Mesenchymal stem cell (in vitro differentiated cells and primary cell): ENCODE results near the gene GAB2.
A peak's percentile ranks its signal among the peaks of the same experiment; 100 is the strongest.

Experiments used
- DNase-seq: peaks from one replicate; pipeline ENCODE4 v3.0.0-alpha.2; 2013
- H2AFZ ChIP-seq: one replicate; pipeline ENCODE4 v1.6.1; 2013; ENCODE audit warnings: low read depth, mild to moderate bottlenecking, control low read depth, inconsistent platforms, low read length, moderate library complexity
- H2AK5ac ChIP-seq: 2 replicates; pipeline ENCODE4 v1.6.1; 2013; ENCODE audit warnings: low read length, moderate library complexity, mild to moderate bottlenecking, inconsistent platforms; ENCODE audit not compliant: severe bottlenecking
- H2BK120ac ChIP-seq: one replicate; pipeline ENCODE4 v1.6.1; 2013; ENCODE audit warnings: low read depth, mild to moderate bottlenecking, inconsistent platforms, low read length, moderate library complexity
- H2BK12ac ChIP-seq, 2 experiments: one replicate each; pipeline ENCODE4 v1.6.1; 2013; ENCODE audit warnings: inconsistent platforms in 2 of 2, low read length in 2 of 2, mild to moderate bottlenecking in 2 of 2, moderate library complexity in 2 of 2, control low read depth in 1 of 2
- H2BK15ac ChIP-seq: one replicate; pipeline ENCODE4 v1.6.1; 2013; ENCODE audit warnings: mild to moderate bottlenecking, low read depth, inconsistent platforms; ENCODE audit not compliant: poor library complexity, severe bottlenecking
- H2BK5ac ChIP-seq: 2 replicates; pipeline ENCODE4 v1.6.1; 2013; ENCODE audit warnings: low read depth, mild to moderate bottlenecking, low read length, control low read depth, inconsistent platforms; ENCODE audit not compliant: poor library complexity, severe bottlenecking
- H3K14ac ChIP-seq, 2 experiments: one replicate each; pipeline ENCODE4 v1.6.1; 2013; ENCODE audit warnings: inconsistent platforms in 2 of 2, low read length in 2 of 2, control low read depth in 1 of 2, mild to moderate bottlenecking in 1 of 2, moderate library complexity in 1 of 2
- H3K18ac ChIP-seq, 2 experiments: one replicate each; pipeline ENCODE4 v1.6.1; 2013; ENCODE audit warnings: inconsistent platforms in 2 of 2, low read length in 2 of 2, control low read depth in 1 of 2, low read depth in 1 of 2, mild to moderate bottlenecking in 1 of 2
- H3K23ac ChIP-seq, 2 experiments: one replicate each; pipeline ENCODE4 v1.6.1; 2013; ENCODE audit warnings: inconsistent platforms in 2 of 2, low read length in 2 of 2, mild to moderate bottlenecking in 2 of 2, moderate library complexity in 2 of 2, control low read depth in 1 of 2
- H3K27ac ChIP-seq: 2 replicates; pipeline ENCODE4 v1.5.1; 2013; ENCODE audit warnings: mild to moderate bottlenecking, moderate library complexity, low read length, control low read depth, inconsistent platforms; ENCODE audit not compliant: poor library complexity, severe bottlenecking
- H3K27me3 ChIP-seq, 2 experiments: 2 replicates each; pipeline versions ENCODE4 v1.6.1 to v1.7.0; 2013; ENCODE audit warnings: low read length in 2 of 2, mild to moderate bottlenecking in 2 of 2, moderate library complexity in 2 of 2, control low read depth in 1 of 2, inconsistent platforms in 1 of 2; ENCODE audit not compliant: control insufficient read depth in 1 of 2, insufficient read depth in 1 of 2
- H3K36me3 ChIP-seq, 2 experiments: 2 replicates each; pipeline versions ENCODE4 v1.6.1 to v1.7.0; 2013; ENCODE audit warnings: low read length in 2 of 2, control low read depth in 1 of 2, inconsistent platforms in 1 of 2, low read depth in 1 of 2, mild to moderate bottlenecking in 1 of 2; ENCODE audit not compliant: insufficient read depth in 2 of 2, control insufficient read depth in 1 of 2
- H3K4ac ChIP-seq, 2 experiments: one replicate each; pipeline ENCODE4 v1.6.1; 2013; ENCODE audit warnings: inconsistent platforms in 2 of 2, low read length in 2 of 2, mild to moderate bottlenecking in 2 of 2, moderate library complexity in 2 of 2, control low read depth in 1 of 2, low read depth in 1 of 2
- H3K4me1 ChIP-seq: 2 replicates; pipeline ENCODE4 v1.6.1; 2013; ENCODE audit warnings: low read depth, low read length, control low read depth; ENCODE audit not compliant: control insufficient read depth, insufficient read depth
- H3K4me2 ChIP-seq: 2 replicates; pipeline ENCODE4 v1.6.1; 2013; ENCODE audit warnings: low read length, mild to moderate bottlenecking, inconsistent platforms; ENCODE audit not compliant: poor library complexity, severe bottlenecking
- H3K4me3 ChIP-seq, 2 experiments: 2 replicates each; pipeline versions ENCODE4 v1.5.1 to v1.7.0; 2013; ENCODE audit warnings: low read length in 2 of 2, mild to moderate bottlenecking in 2 of 2, control low read depth in 1 of 2, low read depth in 1 of 2; ENCODE audit not compliant: insufficient read depth in 1 of 2
- H3K79me1 ChIP-seq: replicated peaks from 2 replicates; pipeline ENCODE4 v1.6.1; 2013; ENCODE audit warnings: mild to moderate bottlenecking, control low read depth, low read length, inconsistent platforms; ENCODE audit not compliant: poor library complexity, severe bottlenecking
- H3K9ac ChIP-seq: 2 replicates; pipeline ENCODE4 v1.7.0; 2013; ENCODE audit warnings: mild to moderate bottlenecking, low read length, moderate library complexity
- H3K9me3 ChIP-seq: 2 replicates; pipeline ENCODE4 v1.7.0; 2013; ENCODE audit warnings: mild to moderate bottlenecking, low read length; ENCODE audit not compliant: control insufficient read depth
- H4K8ac ChIP-seq: one replicate; pipeline ENCODE4 v1.6.1; 2013; ENCODE audit warnings: inconsistent platforms, mild to moderate bottlenecking, low read length, moderate library complexity
- H4K91ac ChIP-seq: one replicate; pipeline ENCODE4 v1.6.1; 2013; ENCODE audit warnings: mild to moderate bottlenecking, low read length, inconsistent platforms
- WGBS: methylation state at CpG from one replicate; pipeline ENCODE4 v1.1.7; 2013; ENCODE audit warnings: mixed read lengths; 5-methylcytosine and 5-hydroxymethylcytosine counted together

Gene GAB2

DNA sequence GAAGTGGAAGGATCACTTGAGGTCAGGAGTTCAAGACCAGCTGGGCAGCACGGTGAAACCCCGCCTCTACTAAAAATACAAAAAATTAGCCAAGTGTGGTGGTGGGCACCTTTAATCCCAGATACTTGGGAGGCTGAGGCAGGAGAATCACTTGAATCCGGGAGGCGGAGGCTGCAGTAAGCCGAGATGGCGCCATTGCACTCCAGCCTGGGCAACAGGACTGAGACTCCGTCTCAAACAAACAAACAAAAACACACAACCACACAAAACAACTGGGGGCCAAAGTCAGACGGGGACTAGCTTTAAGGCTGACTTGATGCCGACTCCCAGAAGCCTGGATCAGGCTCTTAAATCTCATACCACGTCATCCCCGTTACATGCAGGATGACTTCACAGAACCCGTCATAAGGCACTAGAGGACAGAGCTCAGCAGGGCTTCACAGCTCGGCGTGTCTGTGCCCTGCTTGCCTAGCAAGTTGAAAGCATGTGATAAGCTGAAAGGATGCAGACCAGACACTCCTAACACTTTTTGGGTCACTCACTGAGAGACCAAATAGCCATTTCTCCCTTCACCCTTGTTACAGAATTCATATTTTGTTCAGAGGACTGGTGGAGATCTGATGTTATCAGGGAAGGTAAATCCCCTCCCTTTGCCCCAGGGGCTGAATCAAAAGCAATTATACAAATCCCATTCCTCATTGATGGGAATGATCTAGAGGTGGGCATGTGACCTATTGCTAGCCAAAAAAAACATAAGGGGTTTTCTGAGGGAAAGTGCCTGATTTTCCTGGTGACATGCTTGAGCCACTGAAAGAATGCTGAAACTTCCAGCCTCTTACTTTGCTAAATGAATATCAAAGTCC, 65.4 kb downstream of the GAB2 start:
- WGBS, result 77% methylated on average over 14 of the region's 14 CpGs
- no peak overlapping the region for H2BK15ac ChIP-seq

GRCh38 chr11:78351193-78351592, 66.4 kb downstream of the GAB2 start:
- Histone ChIP-seq H3K4me2 (no peak overlapping the region), H3K14ac (no peak overlapping the region), H3K27me3 (no peaks in the 10 kb centered on the region), H3K4me1 (peaks cover 2% of the 10 kb centered on the region), H3K4ac (no peak overlapping the region), H3K9ac (peak overlapping the region; percentile 83), H2BK15ac (peak overlapping the region; percentile 52), H2BK5ac (no peak overlapping the region), H2BK12ac (no peak overlapping the region), H2BK120ac (peak overlapping the region; percentile 79), H3K27ac (no peak overlapping the region), H3K18ac (peak overlapping the region; percentile 54 to 55), H4K91ac (peak overlapping the region; percentile 27), H3K9me3 (no peaks in the 10 kb centered on the region), H3K79me1 (peaks cover 40% of the 10 kb centered on the region), H3K4me3 (peak overlapping the region in 1 of 2 experiments; percentile 63), H4K8ac (peak overlapping the region; percentile 72), H3K36me3 (no peaks in the 10 kb centered on the region), H2AK5ac (no peak overlapping the region), H2AFZ (peak overlapping the region; percentile 46), H3K23ac (no peak overlapping the region)
- WGBS, result 100% methylated on average over 1 of the region's 3 CpGs
- no peak for DNase-seq

More for the DNA sequence above, 65.4 kb downstream of the GAB2 start:
- Histone ChIP-seq H3K27ac (no peak overlapping the region), H2BK120ac (peak overlapping the region; percentile 61), H4K91ac (no peak overlapping the region), H3K18ac (peak overlapping the region in 1 of 2 experiments; percentile 26), H3K4me2 (no peak overlapping the region), H3K23ac (no peak overlapping the region), H3K36me3 (no peaks in the 10 kb centered on the region), H3K79me1 (peaks cover 36% of the 10 kb centered on the region), H3K9me3 (no peaks in the 10 kb centered on the region), H4K8ac (no peak overlapping the region), H3K4me1 (peaks cover 2% of the 10 kb centered on the region), H3K27me3 (no peaks in the 10 kb centered on the region), H2BK12ac (peak overlapping the region; percentile 66 to 93), H2AFZ (no peak overlapping the region), H3K14ac (no peak overlapping the region), H2BK5ac (no peak overlapping the region), H3K4ac (no peak overlapping the region), H2AK5ac (no peak overlapping the region), H3K4me3 (no peak overlapping the region), H3K9ac (no peak overlapping the region)
- DNase-seq, result peak; percentile 56

GRCh38 chr11:78350646-78351165, 66.9 kb downstream of the GAB2 start:
- peak overlapping the region; percentile 26 for H3K27ac ChIP-seq
- H2BK12ac ChIP-seq, result no peak overlapping the region

DNA sequence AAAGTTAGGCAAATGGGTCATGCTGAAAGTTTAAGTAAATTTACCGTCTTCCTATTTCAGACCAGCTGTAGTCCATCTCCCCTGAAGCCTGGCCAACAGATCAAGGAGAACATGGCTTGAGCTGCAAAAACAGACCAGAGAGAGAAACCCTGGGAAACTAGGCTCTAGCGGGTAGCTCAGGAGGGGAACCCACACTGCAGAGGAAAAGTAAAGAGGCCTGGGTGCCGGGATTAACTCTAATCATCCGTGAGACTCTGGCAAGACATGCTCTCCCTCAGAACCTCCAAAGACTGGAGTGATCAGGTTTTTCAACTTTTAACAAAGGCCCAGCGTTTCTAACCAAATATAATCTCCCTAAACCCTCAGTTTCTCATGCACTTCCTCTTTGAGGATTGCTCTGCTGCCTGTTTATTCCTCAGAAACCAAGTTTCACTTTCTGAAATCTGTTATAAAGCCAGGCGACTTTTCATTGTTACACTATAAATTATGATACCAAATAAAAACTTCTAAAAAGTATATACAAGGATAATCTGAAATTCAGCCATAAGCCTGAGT, 67.5 kb downstream of the GAB2 start:
- H3K4ac ChIP-seq, result peak overlapping the region in 1 of 2 experiments; percentile 24
- no peak overlapping the region for H2AFZ ChIP-seq
- H3K4me3 ChIP-seq, result peak overlapping the region in 1 of 2 experiments; percentile 63
- H3K4me2 ChIP-seq, result no peak overlapping the region
- H3K36me3 ChIP-seq, result no peaks in the 10 kb centered on the region
- H3K9me3 ChIP-seq, result no peaks in the 10 kb centered on the region
- H3K9ac ChIP-seq, result peak overlapping the region; percentile 83
- peak overlapping the region; percentile 77 for H2BK120ac ChIP-seq
- 37% methylated on average over 5 of the region's 6 CpGs for WGBS
- H2BK12ac ChIP-seq, result no peak overlapping the region
- peak; percentile 52 for DNase-seq
- H3K79me1 ChIP-seq, result peaks cover 39% of the 10 kb centered on the region
- no peak overlapping the region for H4K91ac ChIP-seq
- H2AK5ac ChIP-seq, result no peak overlapping the region
- no peak overlapping the region for H2BK5ac ChIP-seq
- peak overlapping the region; percentile 69 for H4K8ac ChIP-seq
- H2BK15ac ChIP-seq, result no peak overlapping the region
- H3K4me1 ChIP-seq, result peaks cover 2% of the 10 kb centered on the region
- H3K14ac ChIP-seq, result no peak overlapping the region
- no peak overlapping the region for H3K23ac ChIP-seq
- no peaks in the 10 kb centered on the region for H3K27me3 ChIP-seq
- H3K27ac ChIP-seq, result no peak overlapping the region
- H3K18ac ChIP-seq, result peak overlapping the region; percentile 5 to 45

More at GRCh38 chr11:78350646-78351165, 66.9 kb downstream of the GAB2 start:
- H2AK5ac ChIP-seq, result no peak overlapping the region
- no peaks in the 10 kb centered on the region for H3K9me3 ChIP-seq
- peak overlapping the region in 1 of 2 experiments; percentile 63 for H3K4me3 ChIP-seq
- no peaks in the 10 kb centered on the region for H3K36me3 ChIP-seq
- peak overlapping the region; percentile 39 for H4K91ac ChIP-seq
- peak overlapping the region in 1 of 2 experiments; percentile 30 for H3K4ac ChIP-seq
- H2BK15ac ChIP-seq, result no peak overlapping the region
- peak overlapping the region; percentile 83 for H3K9ac ChIP-seq
- H2BK120ac ChIP-seq, result peak overlapping the region; percentile 79
- peaks cover 2% of the 10 kb centered on the region for H3K4me1 ChIP-seq
- no peak overlapping the region for H3K23ac ChIP-seq
- no peak overlapping the region for H3K14ac ChIP-seq
- H3K18ac ChIP-seq, result peak overlapping the region; percentile 28 to 55
- peak overlapping the region; percentile 66 for H3K4me2 ChIP-seq
- 26% methylated on average over 7 of the region's 7 CpGs for WGBS
- H3K79me1 ChIP-seq, result peaks cover 40% of the 10 kb centered on the region
- peak; percentile 47 for DNase-seq
- no peaks in the 10 kb centered on the region for H3K27me3 ChIP-seq
- no peak overlapping the region for H2BK5ac ChIP-seq
- peak overlapping the region; percentile 46 for H2AFZ ChIP-seq
- H4K8ac ChIP-seq, result peak overlapping the region; percentile 72
